ENCODE results near the gene OPCML.

The OPCML gene

DNA sequence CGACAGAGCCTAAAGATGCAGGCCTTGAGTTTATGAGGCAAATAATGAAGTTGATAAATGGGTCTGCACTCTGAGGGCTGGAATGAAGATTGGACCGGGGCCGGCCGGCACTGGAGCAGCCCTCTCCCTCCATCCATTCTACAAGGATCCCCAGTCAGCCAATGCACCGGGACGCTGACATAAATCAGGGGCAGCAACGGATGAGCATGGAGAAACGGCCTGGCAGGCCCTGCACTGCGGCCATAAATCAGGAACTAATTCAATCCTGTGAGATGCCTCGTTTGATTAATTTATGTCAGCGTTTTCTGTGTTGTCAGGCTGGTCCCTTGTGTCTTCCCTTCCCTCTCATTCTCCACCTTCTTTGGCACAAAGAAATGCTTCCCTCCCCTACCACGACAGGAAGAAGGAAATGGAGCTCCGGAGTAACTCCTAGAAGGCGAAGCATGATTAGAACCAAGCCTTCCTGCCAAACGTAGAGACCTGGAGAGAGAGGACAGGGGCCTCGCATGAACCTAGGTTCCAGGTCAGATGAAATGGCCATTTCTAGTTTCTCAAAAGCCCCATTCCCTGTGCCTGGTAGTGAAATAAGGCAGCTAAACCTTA lies 358.4 kb downstream of the OPCML start:
- no peak for DNase-seq (ENCODE audit: low spot score)

- DNase-seq (ENCODE audit: low spot score), result no peak
Measured at GRCh38 chr11:133172349-133172748, 360.0 kb downstream of the OPCML start.

- DNase-seq (ENCODE audit: low spot score), result no peak
Measured at GRCh38 chr11:133171374-133171773, 360.9 kb downstream of the OPCML start.

DNA sequence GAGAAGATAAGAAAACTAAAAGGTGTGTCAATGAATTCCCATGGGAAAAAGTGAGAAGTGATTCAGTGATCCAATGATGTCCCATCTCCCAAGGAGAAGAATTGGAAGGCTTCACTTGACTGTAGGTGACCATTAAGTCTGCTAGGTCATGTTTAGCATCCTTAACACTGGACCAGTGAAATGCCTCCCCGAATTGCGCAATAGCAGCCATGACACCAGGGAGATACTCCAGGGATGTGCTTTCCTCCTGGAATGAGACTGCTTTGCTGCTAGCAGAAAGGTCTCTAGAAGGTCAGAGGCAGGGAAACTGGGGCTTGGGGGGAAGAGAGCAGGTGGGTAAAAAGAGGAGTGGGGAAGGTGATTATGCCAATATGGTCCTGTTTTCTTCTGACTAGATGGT lies 364.3 kb downstream of the OPCML start:
- DNase-seq (ENCODE audit: low spot score), result no peak

DNA sequence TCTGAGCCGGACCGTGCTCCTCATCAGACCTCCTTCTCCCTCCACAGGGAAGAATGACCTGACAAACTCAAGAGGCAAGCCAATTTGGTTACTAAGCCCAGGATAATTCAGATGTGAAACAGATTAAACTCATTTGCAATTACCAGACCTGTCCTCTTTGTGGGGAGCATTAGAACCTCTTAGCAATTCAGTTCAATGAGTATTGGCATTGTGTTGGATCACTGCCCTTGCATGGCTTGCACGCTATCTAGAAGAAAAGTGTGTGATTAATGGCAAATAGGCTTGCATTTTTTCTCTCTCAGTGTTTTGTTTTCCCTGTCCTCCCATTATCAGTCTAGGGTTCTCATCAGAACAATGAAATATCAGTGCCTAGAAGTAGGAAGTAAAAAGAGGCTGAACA lies 365.6 kb downstream of the OPCML start:
- DNase-seq (ENCODE audit: low spot score), result no peak

- no peak for DNase-seq (ENCODE audit: low spot score)
Measured at GRCh38 chr11:133164986-133165385, 367.3 kb downstream of the OPCML start.

DNA sequence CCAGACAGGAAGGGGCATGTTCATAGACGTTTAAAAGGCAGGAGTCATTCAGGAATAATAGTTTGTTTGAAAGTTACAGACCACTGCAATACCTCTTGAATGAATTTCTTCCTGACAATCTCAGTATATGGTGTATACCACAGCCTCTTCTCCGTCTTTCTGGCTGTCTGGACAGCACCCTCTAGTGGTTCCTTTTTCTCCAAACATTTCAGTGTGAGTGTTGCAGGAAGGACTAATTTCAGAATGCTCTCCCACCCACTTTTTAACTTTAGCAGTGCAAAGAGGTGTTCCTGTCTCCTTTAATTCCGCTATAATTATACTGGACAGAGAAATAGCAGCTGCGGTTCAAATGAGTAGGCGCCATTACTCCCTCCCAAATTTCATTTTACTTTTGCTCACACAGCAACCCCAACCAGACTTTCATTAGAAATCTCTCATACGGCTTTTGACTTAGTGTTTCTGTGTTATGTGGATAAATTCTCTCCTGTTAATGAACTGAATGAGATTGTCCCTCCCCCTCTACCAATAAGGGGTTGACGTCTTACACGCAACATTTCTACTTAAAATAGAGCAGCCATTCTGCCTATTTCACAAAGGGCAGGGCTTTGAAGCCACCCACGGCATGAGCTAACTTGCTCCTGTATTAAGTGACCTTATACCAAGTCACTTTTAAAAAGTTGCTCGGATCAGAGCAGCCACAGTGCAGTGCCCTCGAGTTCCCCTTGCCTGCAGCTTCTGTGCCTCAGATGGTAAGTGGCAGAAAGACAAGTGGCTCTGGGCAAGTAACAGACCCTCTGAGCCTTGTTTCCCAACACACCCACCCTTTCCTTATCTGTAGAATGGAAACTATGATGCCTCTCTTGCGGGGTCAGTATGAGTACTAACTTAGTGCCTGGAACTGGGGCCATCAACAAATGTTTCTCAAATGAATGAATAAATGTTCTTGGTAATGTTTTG lies 368.6 kb downstream of the OPCML start:
- DNase-seq (ENCODE audit: low spot score), result peak; percentile 10

GRCh38 chr11:133162227-133162626 lies 370.1 kb downstream of the OPCML start:
- no peak for DNase-seq (ENCODE audit: low spot score)

- no peak for DNase-seq (ENCODE audit: low spot score)
Measured at GRCh38 chr11:133160754-133161153, 371.5 kb downstream of the OPCML start.

- DNase-seq (ENCODE audit: low spot score), result no peak
Measured at GRCh38 chr11:133156986-133157745, 375.1 kb downstream of the OPCML start.

DNA sequence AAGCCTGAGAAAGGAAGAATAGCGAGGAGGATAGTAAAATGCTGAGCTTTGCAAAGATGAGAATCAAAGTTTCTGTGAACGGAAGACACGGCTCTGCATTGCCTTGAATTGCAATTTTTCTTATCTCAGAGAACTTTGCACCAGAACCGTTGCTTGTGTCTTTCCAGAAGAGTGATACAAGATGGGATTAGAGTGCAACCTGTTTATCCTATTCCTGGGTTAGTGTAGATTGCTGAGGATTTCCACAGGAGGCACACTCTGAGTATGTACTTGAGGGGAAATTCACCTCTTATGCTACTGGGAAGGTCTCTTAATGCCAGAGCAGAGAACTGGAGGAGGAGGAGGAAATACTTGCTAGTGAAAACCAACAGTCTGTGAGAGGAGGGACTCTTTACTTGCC lies 377.5 kb downstream of the OPCML start:
- no peak for DNase-seq (ENCODE audit: low spot score)

GRCh38 chr11:133154076-133154475 lies 378.2 kb downstream of the OPCML start:
- no peak for DNase-seq (ENCODE audit: low spot score)

DNA sequence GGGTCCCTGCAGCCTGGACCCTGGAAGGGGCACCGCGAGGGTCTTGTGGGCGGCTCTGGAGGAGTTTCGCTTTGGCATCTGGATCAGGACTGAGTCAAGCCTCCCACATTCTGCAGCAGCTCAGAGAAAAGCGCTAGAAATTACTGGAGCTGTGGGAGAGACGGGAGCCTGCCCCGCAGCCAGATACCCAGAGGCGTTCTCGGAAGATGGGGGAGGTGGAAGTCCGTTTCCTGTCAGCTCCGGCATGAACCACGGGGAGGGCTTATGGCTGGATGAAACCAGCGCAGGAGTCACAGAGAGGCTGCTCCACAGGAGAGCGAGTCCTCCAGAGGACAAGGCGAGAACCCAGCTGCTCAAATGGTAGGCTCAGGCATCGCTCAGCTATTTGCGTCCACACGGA lies 379.3 kb downstream of the OPCML start:
- DNase-seq (ENCODE audit: low spot score), result no peak

DNA sequence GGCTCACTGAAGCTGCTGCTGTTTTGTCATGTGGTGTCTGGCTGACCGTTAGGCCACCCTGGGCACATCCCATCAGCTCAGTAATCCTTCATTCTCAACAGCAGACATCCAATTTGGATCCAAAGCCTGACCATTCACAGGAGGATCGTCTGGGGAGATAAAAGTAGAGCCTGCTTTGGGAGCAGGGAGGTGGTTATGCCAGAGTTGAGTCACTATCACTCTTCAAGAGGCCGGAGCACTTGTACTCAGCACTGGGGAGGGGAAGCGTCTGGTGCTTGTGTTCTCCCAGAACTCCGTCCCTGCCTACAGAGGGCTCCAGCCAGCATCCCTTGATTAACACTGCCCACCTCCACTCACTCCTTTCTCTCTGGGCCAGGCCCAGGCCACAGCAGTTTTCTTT lies 382.6 kb downstream of the OPCML start:
- DNase-seq (ENCODE audit: low spot score), result no peak

- DNase-seq (ENCODE audit: low spot score), result no peak
Measured at GRCh38 chr11:133147625-133148024, 384.7 kb downstream of the OPCML start.

DNA sequence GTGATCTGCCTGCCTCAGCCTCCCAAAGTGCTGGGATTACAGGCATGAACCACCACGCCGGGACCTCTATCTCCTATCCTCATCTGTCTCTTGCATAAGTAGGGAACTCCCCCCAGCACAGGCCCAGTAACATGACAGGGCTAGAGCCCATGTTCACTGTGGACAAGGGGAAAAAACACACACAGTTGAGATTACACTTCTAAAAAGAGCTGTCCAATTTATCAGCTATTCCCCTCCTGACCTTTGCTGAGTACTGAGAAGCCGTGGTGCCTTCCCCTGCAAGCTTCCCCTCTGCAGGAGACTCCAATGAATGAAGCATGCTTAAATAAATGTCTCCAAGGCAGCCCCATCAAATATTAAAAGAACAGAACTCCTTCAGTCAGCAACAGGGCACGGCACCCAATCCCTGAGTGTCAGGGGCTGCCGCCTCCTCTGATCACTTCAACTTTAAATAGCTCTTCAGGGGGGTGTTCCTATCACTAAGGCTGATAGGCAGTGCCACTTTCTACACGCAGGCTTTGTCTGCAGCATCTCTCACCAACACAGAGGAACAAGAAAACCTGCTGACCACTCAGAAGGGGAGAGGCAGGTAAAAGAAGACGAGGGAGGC lies 385.5 kb downstream of the OPCML start:
- DNase-seq (ENCODE audit: low spot score), result no peak

DNA sequence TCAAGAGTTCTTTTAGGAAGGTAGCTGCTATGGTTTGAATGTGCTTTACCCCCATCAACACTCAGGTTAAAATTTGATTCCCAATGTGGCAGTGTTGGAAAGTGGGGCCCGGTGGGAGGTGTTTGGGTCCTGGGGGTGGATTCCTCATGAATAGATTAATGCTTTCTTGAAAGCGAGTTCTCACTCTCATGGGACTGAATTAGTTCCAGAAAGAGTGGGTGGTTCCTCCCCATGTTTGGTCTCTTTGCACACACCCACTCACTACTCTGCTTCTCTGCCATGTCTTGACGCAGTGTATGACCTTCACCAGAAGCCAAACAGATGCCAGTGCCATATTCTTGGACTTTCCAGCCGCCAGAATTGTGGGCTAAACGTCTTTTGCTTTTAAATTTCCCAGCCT lies 394.4 kb downstream of the OPCML start:
- no peak for DNase-seq (ENCODE audit: low spot score)

DNA sequence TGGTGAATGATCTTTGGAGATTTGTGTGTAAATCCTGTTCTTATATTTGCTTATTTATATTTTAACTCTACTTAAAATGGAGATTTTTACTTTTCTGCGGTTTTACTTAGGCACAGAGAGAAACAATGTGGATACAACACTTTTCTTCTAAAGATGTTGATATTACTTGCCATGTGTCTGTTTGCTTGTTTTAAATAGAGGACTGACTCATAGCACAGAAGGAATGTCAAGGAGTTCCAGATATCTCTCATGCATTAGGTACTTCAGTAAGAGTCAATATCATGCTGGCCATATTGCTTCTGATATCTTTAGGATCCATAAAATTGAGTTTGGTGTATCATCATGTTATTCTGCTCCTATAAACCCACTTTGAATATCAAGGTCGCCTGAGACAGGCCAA lies 395.0 kb downstream of the OPCML start:
- no peak for DNase-seq (ENCODE audit: low spot score)

DNA sequence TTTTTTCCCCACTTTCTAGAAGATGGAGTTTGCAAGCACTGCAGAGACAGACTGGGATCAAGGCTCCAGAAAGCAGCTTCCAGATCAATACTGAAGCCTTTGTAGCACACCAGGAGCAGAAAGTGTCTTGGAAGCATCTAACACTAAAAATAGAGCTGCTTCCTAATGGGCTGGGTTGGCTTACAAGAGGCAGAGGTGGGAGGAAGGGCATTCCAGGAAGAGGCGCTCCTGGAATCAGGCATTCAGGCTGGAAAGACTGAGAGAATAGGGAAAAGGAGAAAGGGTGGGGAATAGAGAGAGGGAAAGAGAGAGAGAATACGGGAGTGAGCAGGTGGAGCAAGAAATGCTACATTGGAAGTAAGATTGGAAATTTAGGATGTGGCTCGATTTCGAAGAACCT lies 395.9 kb downstream of the OPCML start:
- DNase-seq (ENCODE audit: low spot score), result no peak

DNA sequence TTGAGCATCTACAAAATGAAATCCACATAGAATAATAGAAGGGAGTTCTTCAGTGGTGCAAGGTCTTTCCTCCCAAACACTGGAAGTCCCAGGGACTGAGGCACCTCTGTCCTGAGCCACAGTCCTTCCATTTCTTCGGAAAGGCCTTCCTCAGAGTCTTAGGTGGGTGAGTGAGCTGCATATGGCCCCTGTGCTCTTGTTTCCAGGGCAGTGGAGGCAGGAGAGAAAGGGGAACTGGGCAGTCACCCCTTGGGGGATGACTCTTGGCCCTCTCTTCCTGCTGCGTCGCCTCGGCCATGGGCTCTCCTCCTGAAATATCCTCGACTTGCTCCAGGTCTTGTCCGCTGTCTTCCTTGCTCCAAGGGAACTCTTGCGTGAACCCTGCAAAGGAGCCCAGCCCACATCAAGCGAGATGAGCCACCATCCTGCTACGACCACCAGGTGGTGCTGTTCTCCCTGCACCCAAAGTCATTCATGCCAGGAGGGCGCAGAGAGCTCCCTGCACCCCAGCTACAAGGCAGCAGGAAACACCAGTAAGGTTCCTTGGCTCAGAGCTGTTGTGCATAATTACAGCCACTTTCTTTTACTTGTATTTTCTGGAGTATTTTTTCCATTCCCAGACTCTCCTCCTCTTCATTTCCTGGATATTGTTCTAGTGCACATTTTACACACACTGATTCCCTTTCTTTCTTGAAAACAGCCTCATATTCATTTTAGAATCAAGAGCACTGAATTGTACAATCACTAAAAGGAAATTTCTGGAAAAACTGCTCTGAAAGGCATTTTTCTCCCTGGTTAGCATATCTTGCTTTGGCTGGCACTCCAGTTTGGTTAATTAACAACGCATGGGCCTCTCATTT lies 397.8 kb downstream of the OPCML start:
- DNase-seq (ENCODE audit: low spot score), result peak; percentile 53

GRCh38 chr11:133133606-133134005 lies 398.7 kb downstream of the OPCML start:
- DNase-seq (ENCODE audit: low spot score), result no peak

Measured in HuH-7 (cell line).